H1 (cell line): ENCODE results near the gene IKZF1. TPM values are rescaled to one million over a fixed set of nuclear protein-coding genes. Genes with fewer than 3 reads are reported as not detected.

Experiments
- CTCF ChIA-PET: fragments of 300-600 bp; sonication (Branson Sonifier 250); formaldehyde crosslinking; loops from one replicate; lab custom pipeline; 2021; ENCODE audit not compliant: partially characterized antibody; lab: Charles Lee
- POLR2A ChIA-PET: fragments of 300-600 bp; sonication (Branson Sonifier 250); formaldehyde crosslinking; loops from one replicate; lab custom pipeline; 2021; ENCODE audit warnings: inconsistent platforms; ENCODE audit not compliant: partially characterized antibody; lab: Charles Lee
- DNase-seq, 2 experiments: peaks; one replicate each; pipeline versions ENCODE4 v3.0.0 to v3.0.0-alpha.2; 2010 to 2022; ENCODE audit warnings: low spot score in 2 of 2, low read depth in 1 of 2, mixed read lengths in 1 of 2
- FAIRE-seq: peaks from 2 replicates; lab custom pipeline; 2011; peaks lifted over from hg19 to GRCh38; lab: Jason Lieb, UNC
- H2AFZ ChIP-seq: 2 replicates; pipeline ENCODE4 v1.8.1; 2012; ENCODE audit warnings: low read length, inconsistent platforms
- H2AK5ac ChIP-seq: 2 replicates; pipeline ENCODE4 v1.6.1; 2013; ENCODE audit warnings: low read depth, low read length
- H2BK120ac ChIP-seq: replicated peaks from 2 replicates; pipeline ENCODE3; 2013; ENCODE audit warnings: low read depth, low read length, inconsistent platforms
- H2BK12ac ChIP-seq: 2 replicates; pipeline ENCODE4 v1.6.1; 2013; ENCODE audit warnings: low read depth, low read length
- H2BK15ac ChIP-seq: 2 replicates; pipeline ENCODE4 v1.6.1; 2013; ENCODE audit warnings: low read length
- H2BK20ac ChIP-seq: 2 replicates; pipeline ENCODE4 v1.6.1; 2013; ENCODE audit warnings: low read length
- H2BK5ac ChIP-seq: 2 replicates; pipeline ENCODE4 v1.6.1; 2013; ENCODE audit warnings: low read depth, low read length
- H3K14ac ChIP-seq: 2 replicates; pipeline ENCODE4 v1.6.1; 2013; ENCODE audit warnings: inconsistent platforms; ENCODE audit not compliant: insufficient read length
- H3K18ac ChIP-seq: 2 replicates; pipeline ENCODE4 v1.6.1; 2013; ENCODE audit warnings: low read length; ENCODE audit errors: extremely low read depth
- H3K23ac ChIP-seq: 2 replicates; pipeline ENCODE4 v1.6.1; 2013; ENCODE audit warnings: inconsistent platforms; ENCODE audit not compliant: insufficient read length
- H3K23me2 ChIP-seq: 2 replicates; pipeline ENCODE4 v1.6.1; 2013; ENCODE audit warnings: low read depth, low read length
- H3K27ac ChIP-seq: 2 replicates; pipeline ENCODE4 v1.6.1; 2011; ENCODE audit warnings: low read depth, low read length, inconsistent platforms
- H3K27me3 ChIP-seq, 4 experiments: replicated peaks in 1 of 4; 1 replicate in 1 of 4; 2 replicates in 3 of 4; pipeline versions ENCODE4 v1.6.1 to v1.8.1; 2011 to 2013; ENCODE audit warnings: low read length in 3 of 4, mild to moderate bottlenecking in 3 of 4, inconsistent platforms in 2 of 4, mixed read lengths in 2 of 4, moderate library complexity in 1 of 4; ENCODE audit not compliant: control insufficient read depth in 3 of 4, insufficient read depth in 3 of 4; ENCODE audit errors: extremely low read depth in 1 of 4
- H3K36me3 ChIP-seq, 4 experiments: 2 replicates each; pipeline versions ENCODE4 v1.6.1 to v1.8.1; 2011 to 2013; ENCODE audit warnings: mild to moderate bottlenecking in 4 of 4, low read length in 3 of 4, moderate library complexity in 2 of 4, control low read depth in 1 of 4, inconsistent platforms in 1 of 4; ENCODE audit not compliant: insufficient read depth in 4 of 4, control insufficient read depth in 2 of 4
- H3K4ac ChIP-seq: replicated peaks from 2 replicates; pipeline ENCODE3; 2013; ENCODE audit warnings: low read length, low read depth, mixed read lengths, inconsistent platforms; ENCODE audit not compliant: insufficient read length
- H3K4me1 ChIP-seq, 4 experiments: replicated peaks in 1 of 4; 1 replicate in 1 of 4; 2 replicates in 3 of 4; pipeline versions ENCODE4 v1.6.1 to v1.8.1; 2011 to 2013; ENCODE audit warnings: low read length in 3 of 4, inconsistent platforms in 2 of 4, mixed read lengths in 1 of 4; ENCODE audit not compliant: insufficient read depth in 4 of 4, control insufficient read depth in 3 of 4
- H3K4me2 ChIP-seq, 2 experiments: 2 replicates each; pipeline versions ENCODE4 v1.6.1 to v1.8.1; 2011 to 2013; ENCODE audit warnings: low read depth in 2 of 2, low read length in 2 of 2, control low read depth in 1 of 2, inconsistent platforms in 1 of 2, mild to moderate bottlenecking in 1 of 2; ENCODE audit not compliant: insufficient read depth in 1 of 2
- H3K4me3 ChIP-seq, 4 experiments: fragments of 200-600, 300-600 bp in 1 of 4; sonication (generic), shearing (Covaris generic), sonication (Bioruptor Twin) in 1 of 4; 2 replicates each; pipeline versions ENCODE4 v1.5.1 to v1.8.1; 2011 to 2016; ENCODE audit warnings: low read length in 4 of 4, low read depth in 3 of 4, control low read depth in 2 of 4, inconsistent platforms in 2 of 4, mild to moderate bottlenecking in 2 of 4, mixed read lengths in 1 of 4, moderate library complexity in 1 of 4; ENCODE audit not compliant: insufficient read depth in 2 of 4; ENCODE audit errors: extremely low read depth in 1 of 4
- H3K56ac ChIP-seq: replicated peaks from 2 replicates; pipeline ENCODE3; 2013; ENCODE audit warnings: low read depth, mild to moderate bottlenecking, mixed read lengths, low read length, inconsistent platforms; ENCODE audit not compliant: insufficient read length
- H3K79me1 ChIP-seq: 2 replicates; pipeline ENCODE4 v1.6.1; 2013; ENCODE audit warnings: low read depth, low read length, control low read depth
- H3K79me2 ChIP-seq, 2 experiments: 2 replicates each; pipeline versions ENCODE4 v1.6.1 to v1.8.1; 2012 to 2013; ENCODE audit warnings: low read length in 2 of 2, mild to moderate bottlenecking in 2 of 2, inconsistent platforms in 1 of 2; ENCODE audit not compliant: insufficient read depth in 2 of 2, control insufficient read depth in 1 of 2
- H3K9ac ChIP-seq, 4 experiments: replicated peaks in 1 of 4; 1 replicate in 1 of 4; 2 replicates in 3 of 4; pipeline versions ENCODE4 v1.6.1 to v1.8.1; 2011 to 2013; ENCODE audit warnings: low read depth in 3 of 4, low read length in 3 of 4, control low read depth in 2 of 4, mild to moderate bottlenecking in 2 of 4, moderate library complexity in 2 of 4, inconsistent platforms in 1 of 4; ENCODE audit errors: extremely low read depth in 1 of 4
- H3K9me3 ChIP-seq, 2 experiments: 2 replicates each; pipeline versions ENCODE4 v1.6.1 to v1.8.1; 2012 to 2013; ENCODE audit warnings: mild to moderate bottlenecking in 2 of 2, moderate library complexity in 2 of 2, control low read depth in 1 of 2, inconsistent platforms in 1 of 2, low read depth in 1 of 2, low read length in 1 of 2, mixed read lengths in 1 of 2; ENCODE audit not compliant: insufficient read depth in 2 of 2
- H4K20me1 ChIP-seq, 2 experiments: replicated peaks in 1 of 2; 2 replicates each; pipeline versions ENCODE3 to v1.8.1; 2011 to 2013; ENCODE audit warnings: inconsistent platforms in 2 of 2, low read length in 2 of 2, mild to moderate bottlenecking in 1 of 2; ENCODE audit not compliant: insufficient read depth in 2 of 2, control insufficient read depth in 1 of 2
- H4K5ac ChIP-seq: 2 replicates; pipeline ENCODE4 v1.6.1; 2013; ENCODE audit warnings: low read length, low read depth, mixed read lengths, inconsistent platforms; ENCODE audit not compliant: insufficient read length
- H4K8ac ChIP-seq: 2 replicates; pipeline ENCODE4 v1.8.0; 2013; ENCODE audit warnings: mild to moderate bottlenecking, moderate library complexity, low read length, inconsistent platforms; ENCODE audit not compliant: insufficient read depth; ENCODE audit errors: extremely low read depth
- H4K91ac ChIP-seq: replicated peaks from 2 replicates; pipeline ENCODE3; 2013; ENCODE audit warnings: low read length, mixed read lengths, inconsistent platforms; ENCODE audit not compliant: insufficient read length
- CBX8 ChIP-seq: fragments of 300-800, 300-1000 bp; sonication (generic); IDR thresholded peaks from 2 replicates; pipeline ENCODE4 v1.7.1; 2016; ENCODE audit warnings: low read depth, low read length, borderline replicate concordance
- GABPA ChIP-seq: IDR thresholded peaks from 2 replicates; pipeline ENCODE4 v1.6.1; 2011; ENCODE audit warnings: mild to moderate bottlenecking, low read length, moderate library complexity, borderline replicate concordance; ENCODE audit not compliant: insufficient read depth
- ZNF274 ChIP-seq: IDR thresholded peaks from 2 replicates; pipeline ENCODE4 v1.7.0; 2012; ENCODE audit warnings: low read length, borderline replicate concordance; ENCODE audit errors: extremely low read depth
- WGBS, 2 experiments: shearing (Covaris generic) in 1 of 2; methylation state at CpG; one replicate each; pipeline versions ENCODE4 v1.1.6 to v1.1.7; 2013 to 2015; ENCODE audit warnings: low lambda C conversion rate in 2 of 2, mixed read lengths in 2 of 2, inconsistent platforms in 1 of 2, low coverage in 1 of 2, missing lambda C conversion rate in 1 of 2; ENCODE audit not compliant: insufficient replicate concordance in 2 of 2, insufficient coverage in 1 of 2, insufficient read length in 1 of 2; ENCODE audit errors: extremely low coverage in 1 of 2, missing lambda C conversion rate in 1 of 2; 5-methylcytosine and 5-hydroxymethylcytosine counted together
- polyA plus RNA-seq, 7 experiments: library from polyadenylated mRNA; depleted of rRNA in 3 of 7; stranded (reverse) in 5 of 7; unstranded in 2 of 7; fragments of >200 nt in 5 of 7; fragments of 200-250 nt in 2 of 7; gene quantifications; 1 replicate in 5 of 7; 2 replicates in 1 of 7; 4 replicates in 1 of 7; pipeline versions ENCODE4 v1.2.1 to v1.2.3, GENCODE V29; 2011 to 2013; ENCODE audit warnings: missing spikeins in 2 of 7, mixed read lengths in 2 of 7
- total RNA-seq: library from RNA; stranded (reverse); fragmentation: NEBNext Ultra II Directional; extraction: Animal tissue kit (Norgen Biotek cat#: 25700); gene quantifications from 2 replicates; pipeline ENCODE4 v1.2.1, GENCODE V29; 2021

IKZF1 gene
- total and polyA plus RNA-seq, 2 of the 8 experiments (the other 6 are each of a cell fraction or from before 2014, with no cell fraction given), result 0.74 to 1.5 TPM

GRCh38 chr7:50262446-50262845 is 42.1 kb upstream of the IKZF1 start:
- no peak overlapping the region for H3K18ac ChIP-seq
- POLR2A ChIA-PET, result no interaction called here
- H2AFZ ChIP-seq, result no peak overlapping the region
- TF ChIP-seq GABPA (no peak), CBX8 (no peak), ZNF274 (no peak)
- TF ChIP-seq, all 59 proteins: peak for 0
- H4K8ac ChIP-seq, result no peak overlapping the region
- FAIRE-seq, result no peak
- DNase-seq, result no peak
- H3K79me1 ChIP-seq, result no peaks in the 10 kb centered on the region
- H3K79me2 ChIP-seq, result no peaks in the 10 kb centered on the region
- peaks cover 0 to 5% (median 0%) of the 10 kb centered on the region in 4 experiments; a peak in 2 of 7 replicates for H3K4me1 ChIP-seq
- no peak overlapping the region for H3K4me3 ChIP-seq
- no peaks in the 10 kb centered on the region for H3K36me3 ChIP-seq
- CTCF ChIA-PET, result no interaction called here
- H2BK15ac ChIP-seq, result no peak overlapping the region
- no peaks in the 10 kb centered on the region for H3K9me3 ChIP-seq
- no peak overlapping the region for H4K91ac ChIP-seq
- H3K4me2 ChIP-seq, result no peak overlapping the region
- no peak overlapping the region for H2BK5ac ChIP-seq
- 79% methylated on average over 2 of the region's 2 CpGs; no CpG with 5 or more reads in 1 of the 2 experiments for whole genome bisulfite sequencing, 2 experiments
- no peak overlapping the region for H2BK120ac ChIP-seq
- no peak overlapping the region for H3K56ac ChIP-seq
- H3K23ac ChIP-seq, result no peak overlapping the region
- H2BK12ac ChIP-seq, result no peak overlapping the region
- H3K27me3 ChIP-seq, result no peaks in the 10 kb centered on the region
- no peak overlapping the region for H4K5ac ChIP-seq
- H2AK5ac ChIP-seq, result no peak overlapping the region
- H3K9ac ChIP-seq, result no peak overlapping the region
- H3K23me2 ChIP-seq, result peaks cover 2% of the 10 kb centered on the region; the same call in 1 of the 2 replicates
- no peak overlapping the region for H3K14ac ChIP-seq
- H2BK20ac ChIP-seq, result no peak overlapping the region
- H3K4ac ChIP-seq, result no peak overlapping the region
- H3K27ac ChIP-seq, result no peak overlapping the region
- H4K20me1 ChIP-seq, result no peaks in the 10 kb centered on the region
